Kidney (tissue), 14 donors: ENCODE data around the gene KCNT1. TPM values are rescaled to one million over a fixed set of nuclear protein-coding genes. Genes with fewer than 3 reads are reported as not detected.

ENCODE experiments used
- DNase-seq, 5 donors: peaks; one replicate each; pipeline ENCODE4 v3.0.0-alpha.2; 2013 to 2020
- FAIRE-seq: peaks from 2 replicates; lab custom pipeline; 2012; peaks lifted over from hg19 to GRCh38; lab: Jason Lieb, UNC
- H3K27ac ChIP-seq, 2 donors: one replicate each; pipeline ENCODE4 v1.7.0; 2013; ENCODE audit warnings: low read depth in 2 of 2, low read length in 2 of 2, inconsistent platforms in 1 of 2
- H3K27me3 ChIP-seq: one replicate; pipeline ENCODE4 v1.7.1; 2013; ENCODE audit warnings: low read length, inconsistent platforms; ENCODE audit not compliant: control insufficient read depth, insufficient read depth
- H3K36me3 ChIP-seq, 3 donors: one replicate each; pipeline versions ENCODE4 v1.7.0 to v1.7.1; 2013; ENCODE audit warnings: low read length in 3 of 3, control low read depth in 1 of 3, inconsistent platforms in 1 of 3; ENCODE audit not compliant: insufficient read depth in 3 of 3, control insufficient read depth in 2 of 3
- H3K4me1 ChIP-seq, 3 donors: one replicate each; pipeline versions ENCODE4 v1.7.0 to v1.7.1; 2013; ENCODE audit warnings: low read length in 3 of 3, inconsistent platforms in 1 of 3, low read depth in 1 of 3; ENCODE audit not compliant: control insufficient read depth in 2 of 3, insufficient read depth in 2 of 3
- H3K4me3 ChIP-seq, 3 donors: one replicate each; pipeline versions ENCODE4 v1.7.0 to v1.8.1; 2013; ENCODE audit warnings: low read length in 3 of 3, control low read depth in 1 of 3, inconsistent platforms in 1 of 3
- H3K9ac ChIP-seq, 3 donors: one replicate each; pipeline versions ENCODE4 v1.7.0 to v1.7.1; 2013; ENCODE audit warnings: low read length in 3 of 3, control low read depth in 1 of 3, inconsistent platforms in 1 of 3
- H3K9me3 ChIP-seq, 3 donors: one replicate each; pipeline versions ENCODE4 v1.7.0 to v1.7.1; 2013; ENCODE audit warnings: low read length in 3 of 3, control low read depth in 1 of 3, inconsistent platforms in 1 of 3; ENCODE audit not compliant: control insufficient read depth in 2 of 3, insufficient read depth in 1 of 3
- intact Hi-C: fragments of 100-400 bp; cut with DNase I; formaldehyde crosslinking; loops from one replicate; pipeline ENCODE4 v1.11.1; 2022
- polyA plus RNA-seq: library from polyadenylated mRNA; stranded (reverse); fragments of 350-450 nt; fragmentation: Illumina TruSeq; extraction: RNeasy Lipid Tissue Mini Kit (QIAGEN cat#74804); gene quantifications from one replicate; pipeline ENCODE4 v1.2.3, GENCODE V29; 2014; ENCODE audit warnings: low read depth, low replicate concordance; ENCODE audit not compliant: insufficient read depth
- total RNA-seq: library from RNA; stranded (reverse); fragmentation: NEBNext Ultra II Directional; extraction: Animal tissue kit (Norgen Biotek cat#: 25700); gene quantifications from one replicate; pipeline ENCODE4 v1.2.1, GENCODE V29; 2021
- TF ChIP-seq, protein P1 (sequence below): IDR thresholded peaks from 3 replicates; pipeline ENCODE4 v1.5.1; 2012; ENCODE audit warnings: mild to moderate bottlenecking, moderate library complexity, borderline replicate concordance; ENCODE audit not compliant: insufficient read depth; ENCODE audit errors: extremely low read depth
- donor health status: control.
- donor health status: control.
- donor health status: control.
- donor health status: control.
- donor health status: control.
- donor health status: DM: yes; HTN: yes; CAD: no.
- donor health status: Normal renal cell carcinoma (clear cell type).

The KCNT1 gene
- total and polyA plus RNA-seq, 2 donors from 2014 or later, result 0.15 TPM; not detected in 1

- TF ChIP-seq, protein P1, sequence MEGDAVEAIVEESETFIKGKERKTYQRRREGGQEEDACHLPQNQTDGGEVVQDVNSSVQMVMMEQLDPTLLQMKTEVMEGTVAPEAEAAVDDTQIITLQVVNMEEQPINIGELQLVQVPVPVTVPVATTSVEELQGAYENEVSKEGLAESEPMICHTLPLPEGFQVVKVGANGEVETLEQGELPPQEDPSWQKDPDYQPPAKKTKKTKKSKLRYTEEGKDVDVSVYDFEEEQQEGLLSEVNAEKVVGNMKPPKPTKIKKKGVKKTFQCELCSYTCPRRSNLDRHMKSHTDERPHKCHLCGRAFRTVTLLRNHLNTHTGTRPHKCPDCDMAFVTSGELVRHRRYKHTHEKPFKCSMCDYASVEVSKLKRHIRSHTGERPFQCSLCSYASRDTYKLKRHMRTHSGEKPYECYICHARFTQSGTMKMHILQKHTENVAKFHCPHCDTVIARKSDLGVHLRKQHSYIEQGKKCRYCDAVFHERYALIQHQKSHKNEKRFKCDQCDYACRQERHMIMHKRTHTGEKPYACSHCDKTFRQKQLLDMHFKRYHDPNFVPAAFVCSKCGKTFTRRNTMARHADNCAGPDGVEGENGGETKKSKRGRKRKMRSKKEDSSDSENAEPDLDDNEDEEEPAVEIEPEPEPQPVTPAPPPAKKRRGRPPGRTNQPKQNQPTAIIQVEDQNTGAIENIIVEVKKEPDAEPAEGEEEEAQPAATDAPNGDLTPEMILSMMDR, result no peak
- no peak overlapping the region for H3K9ac ChIP-seq
- FAIRE-seq (no peak), DNase-seq (no peak)
- intact Hi-C loops, result no loop called here
- H3K27me3 ChIP-seq, result no peaks in the 10 kb centered on the region
- H3K36me3 ChIP-seq, result no peaks in the 10 kb centered on the region
- H3K9me3 ChIP-seq, result no peaks in the 10 kb centered on the region
- H3K4me1 ChIP-seq, result no peaks in the 10 kb centered on the region
- H3K4me3 ChIP-seq, result no peak overlapping the region
- no peak overlapping the region for H3K27ac ChIP-seq
These were observed 20.4 kb downstream of the KCNT1 start for GRCh38 chr9:135722365-135722764.

DNA sequence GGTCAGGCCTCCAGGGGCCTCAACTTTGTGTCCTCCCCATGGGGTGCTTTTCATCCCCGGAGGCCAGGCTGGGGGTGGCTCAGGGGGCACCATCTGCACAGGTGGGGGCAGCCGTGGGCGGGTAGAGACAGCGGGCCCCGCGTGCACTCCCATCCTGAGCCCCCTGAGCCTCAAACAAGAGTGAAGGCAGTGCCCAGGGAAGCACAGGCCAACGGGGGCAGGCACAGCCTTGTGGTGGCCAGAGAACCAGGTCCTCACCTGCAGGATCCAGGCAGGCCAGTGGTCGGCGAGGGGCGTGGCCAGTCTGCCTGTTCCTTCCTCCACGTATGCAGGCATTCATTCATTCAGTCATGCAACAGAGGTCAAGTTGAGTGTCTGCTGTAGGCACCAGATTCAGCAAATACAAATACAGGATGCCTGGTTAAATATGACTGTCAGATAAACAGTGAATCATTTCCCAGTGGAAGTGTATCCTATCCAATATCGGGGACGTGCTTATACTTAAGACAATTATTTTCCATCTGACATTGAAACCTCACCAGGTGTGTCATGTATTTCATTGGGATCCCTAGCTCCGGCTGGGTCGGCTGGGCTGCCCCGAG is 22.3 kb downstream of the KCNT1 start:
- H3K27me3 ChIP-seq, result no peaks in the 10 kb centered on the region
- no peak overlapping the region for H3K27ac ChIP-seq
- TF ChIP-seq, protein P1, result no peak
- H3K4me1 ChIP-seq, result no peaks in the 10 kb centered on the region
- H3K4me3 ChIP-seq, result no peak overlapping the region
- H3K9ac ChIP-seq, result no peak overlapping the region
- intact Hi-C loops, result no loop called here
- no peaks in the 10 kb centered on the region for H3K36me3 ChIP-seq
- no peaks in the 10 kb centered on the region for H3K9me3 ChIP-seq
- no peak for DNase-seq
- FAIRE-seq, result no peak

GRCh38 chr9:135726138-135726853 is 24.3 kb downstream of the KCNT1 start:
- no peaks in the 10 kb centered on the region for H3K4me1 ChIP-seq
- DNase-seq (no peak), FAIRE-seq (no peak)
- TF ChIP-seq, protein P1, result no peak
- no peaks in the 10 kb centered on the region for H3K27me3 ChIP-seq
- intact Hi-C loops, result no loop called here
- no peak overlapping the region for H3K4me3 ChIP-seq
- H3K9me3 ChIP-seq, result peaks cover 0 to under 1% (median 0%) of the 10 kb centered on the region in 3 donors
- H3K27ac ChIP-seq, result no peak overlapping the region
- no peaks in the 10 kb centered on the region for H3K36me3 ChIP-seq
- H3K9ac ChIP-seq, result no peak overlapping the region
